IMR-90 (cell line): ENCODE measurements around the gene KRT28. TPM values are rescaled to one million over a fixed set of nuclear protein-coding genes. Genes with fewer than 3 reads are reported as not detected.

Experiments
- ATAC-seq: fragments of 200-7000 bp; cut with Tn5 transposase; 2 replicates; pipeline ENCODE4 v1.9.1; 2020; ENCODE audit warnings: low read depth, mild to moderate bottlenecking, moderate library complexity
- BruUV-seq: library from RNA; stranded (reverse); fragments of 400-500 nt; replicated peaks from 2 replicates; lab custom pipeline; 2021; lab: Mats Ljungman, UMichigan
- CTCF ChIA-PET: fragments of 300-600 bp; formaldehyde crosslinking; extraction: SDS; loops from one replicate; lab custom pipeline; 2021; ENCODE audit warnings: antibody characterized with exemption; lab: Yijun Ruan, JAX
- POLR2A ChIA-PET: fragments of 300-600 bp; sonication (Branson Sonifier 250); formaldehyde crosslinking; loops from one replicate; lab custom pipeline; 2022; ENCODE audit warnings: antibody characterized with exemption; ENCODE audit not compliant: unreplicated experiment; lab: Charles Lee
- DNase-seq: peaks from one replicate; pipeline ENCODE4 v3.0.0; 2013
- H2AFZ ChIP-seq: replicated peaks from 2 replicates; pipeline ENCODE3; 2013; ENCODE audit warnings: low read length, mild to moderate bottlenecking; ENCODE audit not compliant: poor library complexity
- H2AK5ac ChIP-seq: 2 replicates; pipeline ENCODE4 v1.6.1; 2013; ENCODE audit warnings: low read depth, low read length, inconsistent platforms
- H2AK9ac ChIP-seq: replicated peaks from 2 replicates; pipeline ENCODE3; 2013; ENCODE audit warnings: mild to moderate bottlenecking, low read depth, low read length, moderate library complexity; ENCODE audit not compliant: poor library complexity
- H2BK120ac ChIP-seq: 2 replicates; pipeline ENCODE4 v1.6.1; 2013; ENCODE audit warnings: low read depth, low read length, inconsistent platforms
- H2BK15ac ChIP-seq: 3 replicates; pipeline ENCODE4 v1.6.1; 2013; ENCODE audit warnings: low read depth, low read length, inconsistent platforms
- H2BK20ac ChIP-seq: 2 replicates; pipeline ENCODE4 v1.6.1; 2013; ENCODE audit warnings: low read depth, mild to moderate bottlenecking, inconsistent platforms, low read length, moderate library complexity
- H2BK5ac ChIP-seq: 2 replicates; pipeline ENCODE4 v1.6.1; 2013; ENCODE audit warnings: mild to moderate bottlenecking, low read depth, low read length, inconsistent platforms; ENCODE audit not compliant: poor library complexity, severe bottlenecking
- H3K14ac ChIP-seq: replicated peaks from 2 replicates; pipeline ENCODE4 v1.6.1; 2013; ENCODE audit warnings: low read depth, low read length, inconsistent platforms
- H3K18ac ChIP-seq: 2 replicates; pipeline ENCODE4 v1.6.1; 2013; ENCODE audit warnings: low read depth, low read length, control low read depth
- H3K23ac ChIP-seq: 2 replicates; pipeline ENCODE4 v1.6.1; 2013; ENCODE audit warnings: low read depth, low read length, inconsistent platforms
- H3K27ac ChIP-seq: 2 replicates; pipeline ENCODE4 v1.5.1; 2013; ENCODE audit warnings: mild to moderate bottlenecking, control low read depth, low read length; ENCODE audit not compliant: insufficient read depth
- H3K27me3 ChIP-seq: 2 replicates; pipeline ENCODE4 v1.6.1; 2013; ENCODE audit warnings: low read length; ENCODE audit not compliant: control insufficient read depth, insufficient read depth
- H3K36me3 ChIP-seq: 2 replicates; pipeline ENCODE4 v1.6.1; 2013; ENCODE audit warnings: low read length, mixed read lengths; ENCODE audit not compliant: control insufficient read depth, insufficient read depth
- H3K4ac ChIP-seq: 2 replicates; pipeline ENCODE4 v1.6.1; 2013; ENCODE audit warnings: low read depth, low read length, inconsistent platforms
- H3K4me1 ChIP-seq: 2 replicates; pipeline ENCODE4 v1.6.1; 2013; ENCODE audit warnings: low read length, mixed read lengths; ENCODE audit not compliant: control insufficient read depth, insufficient read depth
- H3K4me2 ChIP-seq: 2 replicates; pipeline ENCODE4 v1.6.1; 2013; ENCODE audit warnings: low read depth, mild to moderate bottlenecking, control low read depth, low read length, moderate library complexity
- H3K4me3 ChIP-seq: 2 replicates; pipeline ENCODE4 v1.5.1; 2013; ENCODE audit warnings: low read depth, mild to moderate bottlenecking, control low read depth, low read length, moderate library complexity; ENCODE audit not compliant: insufficient read depth
- H3K56ac ChIP-seq: 2 replicates; pipeline ENCODE4 v1.6.1; 2013; ENCODE audit warnings: low read length, inconsistent platforms; ENCODE audit not compliant: insufficient read depth; ENCODE audit errors: extremely low read depth
- H3K79me1 ChIP-seq, 2 experiments: 2 replicates each; pipeline ENCODE4 v1.6.1; 2013; ENCODE audit warnings: low read length in 2 of 2, inconsistent platforms in 1 of 2, low read depth in 1 of 2
- H3K9ac ChIP-seq: 2 replicates; pipeline ENCODE4 v1.6.1; 2013; ENCODE audit warnings: low read depth, low read length, control low read depth
- H3K9me1 ChIP-seq: 2 replicates; pipeline ENCODE4 v1.6.1; 2013; ENCODE audit warnings: low read length, inconsistent platforms; ENCODE audit not compliant: insufficient read depth
- H3K9me3 ChIP-seq: 2 replicates; pipeline ENCODE4 v1.6.1; 2013; ENCODE audit warnings: low read length; ENCODE audit not compliant: control insufficient read depth, insufficient read depth
- H4K20me1 ChIP-seq: 2 replicates; pipeline ENCODE4 v1.6.1; 2013; ENCODE audit warnings: low read length, inconsistent platforms; ENCODE audit not compliant: insufficient read depth
- H4K5ac ChIP-seq: 2 replicates; pipeline ENCODE4 v1.6.1; 2013; ENCODE audit warnings: mild to moderate bottlenecking, low read depth, low read length, control low read depth
- H4K8ac ChIP-seq, 2 experiments: 2 replicates each; pipeline ENCODE4 v1.6.1; 2013; ENCODE audit warnings: low read depth in 2 of 2, low read length in 2 of 2, control low read depth in 1 of 2, inconsistent platforms in 1 of 2
- H4K91ac ChIP-seq: 2 replicates; pipeline ENCODE4 v1.6.1; 2013; ENCODE audit warnings: low read depth, low read length, inconsistent platforms; ENCODE audit not compliant: insufficient read depth
- BHLHE40 ChIP-seq: fragments of 150-350 bp; IDR thresholded peaks from 2 replicates; pipeline ENCODE4 v1.6.1; 2016; ENCODE audit warnings: mild to moderate bottlenecking, low read depth, low read length
- CEBPB ChIP-seq: IDR thresholded peaks from 2 replicates; pipeline ENCODE4 v1.6.1; 2012; ENCODE audit warnings: low read depth, low read length, improper control_type of control experiment
- CHD1 ChIP-seq: IDR thresholded peaks from 2 replicates; pipeline ENCODE4 v1.6.1; 2012; ENCODE audit warnings: low read depth, low read length, improper control_type of control experiment
- FOS ChIP-seq: fragments of 150-350 bp; IDR thresholded peaks from 2 replicates; pipeline ENCODE4 v1.6.1; 2016; ENCODE audit warnings: low read depth, low read length
- MAFK ChIP-seq: IDR thresholded peaks from 2 replicates; pipeline ENCODE4 v1.6.1; 2012; ENCODE audit warnings: low read depth, low read length, improper control_type of control experiment
- MAZ ChIP-seq: IDR thresholded peaks from 2 replicates; pipeline ENCODE4 v1.6.1; 2012; ENCODE audit warnings: low read depth, mild to moderate bottlenecking, low read length, improper control_type of control experiment, moderate library complexity, borderline replicate concordance
- MXI1 ChIP-seq: IDR thresholded peaks from 2 replicates; pipeline ENCODE4 v1.6.1; 2012; ENCODE audit warnings: low read depth, mild to moderate bottlenecking, low read length, moderate library complexity, borderline replicate concordance
- NFE2L2 ChIP-seq: fragments of 150-350 bp; IDR thresholded peaks from 2 replicates; pipeline ENCODE4 v1.6.1; 2016; ENCODE audit warnings: low read depth, mild to moderate bottlenecking, low read length
- POLR2A ChIP-seq: IDR thresholded peaks from 2 replicates; pipeline ENCODE4 v1.6.1; 2012; ENCODE audit warnings: mild to moderate bottlenecking, low read depth, low read length
- RAD21 ChIP-seq: IDR thresholded peaks from 2 replicates; pipeline ENCODE4 v1.6.1; 2012; ENCODE audit warnings: low read length, improper control_type of control experiment
- RCOR1 ChIP-seq: IDR thresholded peaks from 2 replicates; pipeline ENCODE4 v1.6.1; 2012; ENCODE audit warnings: mild to moderate bottlenecking, low read length, improper control_type of control experiment; ENCODE audit not compliant: insufficient replicate concordance
- RFX5 ChIP-seq: IDR thresholded peaks from 2 replicates; pipeline ENCODE4 v1.8.0; 2012; ENCODE audit warnings: low read depth, mild to moderate bottlenecking, low read length, moderate library complexity
- SMC3 ChIP-seq: fragments of 150-350 bp; IDR thresholded peaks from 2 replicates; pipeline ENCODE4 v1.6.1; 2016; ENCODE audit warnings: low read depth, mild to moderate bottlenecking, antibody characterized with exemption, low read length, moderate library complexity
- WGBS, 2 experiments: methylation state at CpG; one replicate each; pipeline versions ENCODE4 v1.1.5 to v1.1.7; 2013; ENCODE audit warnings: missing lambda C conversion rate in 2 of 2; ENCODE audit not compliant: insufficient read length in 1 of 2; ENCODE audit errors: extremely low coverage in 2 of 2; 5-methylcytosine and 5-hydroxymethylcytosine counted together
- dilution Hi-C: fragments of 300-500 bp; cut with HindIII; formaldehyde crosslinking; loops from one replicate; pipeline ENCODE4 v1.14.3; 2018; ENCODE audit warnings: low sequenced_read_pairs; ENCODE audit not compliant: unreplicated experiment
- in situ Hi-C: fragments of 300-500 bp; cut with MboI; formaldehyde crosslinking; loops from 3 replicates; pipeline ENCODE4 v1.14.3; 2019; ENCODE audit warnings: low sequenced_read_pairs, inconsistent platforms, mixed read lengths
- intact Hi-C: fragments of 100-400 bp; cut with micrococcal nuclease; formaldehyde crosslinking; loops from 2 replicates; pipeline ENCODE4 v1.10.0; 2022
- polyA plus RNA-seq, 3 experiments: library from polyadenylated mRNA; depleted of rRNA; stranded (reverse); fragments of >200 nt; gene quantifications; 2 replicates each; pipeline ENCODE4 v1.2.3, GENCODE V29; 2012; ENCODE audit warnings: low replicate concordance in 1 of 3
- total RNA-seq: library from RNA; depleted of rRNA; stranded (reverse); fragments of >200 nt; gene quantifications from 2 replicates; pipeline ENCODE4 v1.2.3, GENCODE V29; 2012
- TF ChIP-seq, protein P1 (sequence below): conservative IDR thresholded peaks from 2 replicates; pipeline ENCODE4 v1.5.1; 2012; ENCODE audit warnings: mild to moderate bottlenecking, low read depth, low read length, improper control_type of control experiment
- TF ChIP-seq, protein P2 (sequence below): fragments of 150-350 bp; IDR thresholded peaks from 2 replicates; pipeline ENCODE4 v1.6.1; 2017; ENCODE audit warnings: mild to moderate bottlenecking, antibody characterized with exemption, low read length, low read depth
- TF ChIP-seq, protein P3 (sequence below): fragments of 150-350 bp; IDR thresholded peaks from 2 replicates; pipeline ENCODE4 v1.6.1; 2016; ENCODE audit warnings: low read depth, mild to moderate bottlenecking, low read length, moderate library complexity, borderline replicate concordance

KRT28 gene
- total and polyA plus RNA-seq, 2 of the 4 experiments (the other 2 are of a cell fraction), result not detected

DNA sequence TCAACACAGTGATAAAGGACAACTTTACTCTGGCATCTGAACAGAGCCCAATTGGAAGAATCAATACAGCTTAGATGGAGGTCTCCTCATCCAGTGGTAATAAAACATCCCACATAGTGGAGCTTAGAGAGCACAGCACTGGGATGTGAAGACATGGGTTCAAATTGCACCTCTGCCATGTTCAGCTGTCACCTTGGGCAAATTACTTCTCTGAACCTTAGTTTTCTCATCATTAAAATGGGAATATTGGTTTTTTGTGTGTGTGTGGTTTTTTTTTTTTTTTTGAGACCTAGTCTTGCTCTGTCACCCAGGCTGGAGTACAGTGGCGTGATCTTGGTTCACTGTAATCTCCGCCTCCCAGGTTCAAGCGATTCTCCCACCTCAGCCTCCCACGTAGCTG is 36.3 kb upstream of the KRT28 start:
- POLR2A ChIA-PET, result no interaction called here

More for the DNA sequence above, 36.3 kb upstream of the KRT28 start:
- dilution Hi-C loops (no loop called here), in situ Hi-C loops (no loop called here), intact Hi-C loops (no loop called here)
- no peak overlapping the region for H2AFZ ChIP-seq
- no peaks in the 10 kb centered on the region for H3K4me1 ChIP-seq
- peaks cover 8% of the 10 kb centered on the region for H3K36me3 ChIP-seq
- H3K9me1 ChIP-seq, result 0 out of 2 replicates have a peak, but pooled peaks cover 4% of the 10 kb centered on the region
- H4K91ac ChIP-seq, result no peak overlapping the region
- no peak overlapping the region for H2AK9ac ChIP-seq
- H3K23ac ChIP-seq, result no peak overlapping the region
- no peak overlapping the region for H2BK20ac ChIP-seq
- H3K27me3 ChIP-seq, result no peaks in the 10 kb centered on the region
- H3K79me1 ChIP-seq, result no peaks in the 10 kb centered on the region; a peak in 1 of 4 replicates
- H3K9ac ChIP-seq, result no peak overlapping the region
- no peaks in the 10 kb centered on the region for H4K20me1 ChIP-seq
- no peak overlapping the region for H3K18ac ChIP-seq
- no peak for ATAC-seq
- H3K4me3 ChIP-seq, result no peak overlapping the region
- H3K9me3 ChIP-seq, result no peaks in the 10 kb centered on the region
- no CpG with 5 or more reads among the region's 4 CpGs for WGBS, 2 experiments
- no peak overlapping the region for H3K4me2 ChIP-seq
- TF ChIP-seq, protein P1, sequence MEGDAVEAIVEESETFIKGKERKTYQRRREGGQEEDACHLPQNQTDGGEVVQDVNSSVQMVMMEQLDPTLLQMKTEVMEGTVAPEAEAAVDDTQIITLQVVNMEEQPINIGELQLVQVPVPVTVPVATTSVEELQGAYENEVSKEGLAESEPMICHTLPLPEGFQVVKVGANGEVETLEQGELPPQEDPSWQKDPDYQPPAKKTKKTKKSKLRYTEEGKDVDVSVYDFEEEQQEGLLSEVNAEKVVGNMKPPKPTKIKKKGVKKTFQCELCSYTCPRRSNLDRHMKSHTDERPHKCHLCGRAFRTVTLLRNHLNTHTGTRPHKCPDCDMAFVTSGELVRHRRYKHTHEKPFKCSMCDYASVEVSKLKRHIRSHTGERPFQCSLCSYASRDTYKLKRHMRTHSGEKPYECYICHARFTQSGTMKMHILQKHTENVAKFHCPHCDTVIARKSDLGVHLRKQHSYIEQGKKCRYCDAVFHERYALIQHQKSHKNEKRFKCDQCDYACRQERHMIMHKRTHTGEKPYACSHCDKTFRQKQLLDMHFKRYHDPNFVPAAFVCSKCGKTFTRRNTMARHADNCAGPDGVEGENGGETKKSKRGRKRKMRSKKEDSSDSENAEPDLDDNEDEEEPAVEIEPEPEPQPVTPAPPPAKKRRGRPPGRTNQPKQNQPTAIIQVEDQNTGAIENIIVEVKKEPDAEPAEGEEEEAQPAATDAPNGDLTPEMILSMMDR, result no peak
- TF ChIP-seq, protein P2, sequence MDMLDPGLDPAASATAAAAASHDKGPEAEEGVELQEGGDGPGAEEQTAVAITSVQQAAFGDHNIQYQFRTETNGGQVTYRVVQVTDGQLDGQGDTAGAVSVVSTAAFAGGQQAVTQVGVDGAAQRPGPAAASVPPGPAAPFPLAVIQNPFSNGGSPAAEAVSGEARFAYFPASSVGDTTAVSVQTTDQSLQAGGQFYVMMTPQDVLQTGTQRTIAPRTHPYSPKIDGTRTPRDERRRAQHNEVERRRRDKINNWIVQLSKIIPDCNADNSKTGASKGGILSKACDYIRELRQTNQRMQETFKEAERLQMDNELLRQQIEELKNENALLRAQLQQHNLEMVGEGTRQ, result no peak
- TF ChIP-seq CHD1, result no peak
- no peak for TF ChIP-seq FOS
- TF ChIP-seq SMC3, result no peak
- no peak for TF ChIP-seq MAZ
- no peak for TF ChIP-seq MXI1
- no peak for TF ChIP-seq MAFK
- no peak for TF ChIP-seq RFX5
- no peak for TF ChIP-seq NFE2L2
- no peak for TF ChIP-seq RAD21
- no peak for TF ChIP-seq RCOR1
- TF ChIP-seq, protein P3, sequence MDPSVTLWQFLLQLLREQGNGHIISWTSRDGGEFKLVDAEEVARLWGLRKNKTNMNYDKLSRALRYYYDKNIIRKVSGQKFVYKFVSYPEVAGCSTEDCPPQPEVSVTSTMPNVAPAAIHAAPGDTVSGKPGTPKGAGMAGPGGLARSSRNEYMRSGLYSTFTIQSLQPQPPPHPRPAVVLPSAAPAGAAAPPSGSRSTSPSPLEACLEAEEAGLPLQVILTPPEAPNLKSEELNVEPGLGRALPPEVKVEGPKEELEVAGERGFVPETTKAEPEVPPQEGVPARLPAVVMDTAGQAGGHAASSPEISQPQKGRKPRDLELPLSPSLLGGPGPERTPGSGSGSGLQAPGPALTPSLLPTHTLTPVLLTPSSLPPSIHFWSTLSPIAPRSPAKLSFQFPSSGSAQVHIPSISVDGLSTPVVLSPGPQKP, result no peak
- TF ChIP-seq CEBPB, result no peak
- TF ChIP-seq BHLHE40, result no peak
- TF ChIP-seq POLR2A, result no peak
- H2BK5ac ChIP-seq, result no peak overlapping the region
- no peak overlapping the region for H2BK120ac ChIP-seq
- H3K4ac ChIP-seq, result no peak overlapping the region
- H3K14ac ChIP-seq, result no peak overlapping the region
- no peak overlapping the region for H3K56ac ChIP-seq
- no peak overlapping the region for H2AK5ac ChIP-seq
- no TSS peak for BruUV-seq
- H2BK15ac ChIP-seq, result no peak overlapping the region
- no peak overlapping the region for H4K5ac ChIP-seq
- no peak for DNase-seq
- no peak overlapping the region for H4K8ac ChIP-seq
- H3K27ac ChIP-seq, result no peak overlapping the region
- CTCF ChIA-PET, result interaction anchor here (0.6 kb wide), 1 partner anchor 31 kb away, joined by 4 read pairs; no protein-coding TSS in a partner anchor
